Cardiac muscle cell (in vitro differentiated cells and primary cell): ENCODE measurements around the gene SVOP. TPM values are rescaled to one million over a fixed set of nuclear protein-coding genes. Genes with fewer than 3 reads are reported as not detected.

Source experiments
- DNase-seq, 2 donors: peaks; one replicate each; pipeline versions ENCODE4 v3.0.0 to v3.0.0-alpha.2; 2010 to 2017; ENCODE audit warnings: low read depth in 1 of 2, low spot score in 1 of 2
- H3K27ac ChIP-seq: fragments of 200-600 bp; sonication (generic); 2 replicates; pipeline ENCODE4 v1.5.1; 2016
- H3K27me3 ChIP-seq: fragments of 200-600 bp; sonication (generic); 2 replicates; pipeline ENCODE4 v1.6.0; 2016; ENCODE audit warnings: control low read depth
- H3K36me3 ChIP-seq: fragments of 200-600 bp; sonication (generic); 2 replicates; pipeline ENCODE4 v1.5.1; 2016; ENCODE audit warnings: control low read depth
- H3K4me1 ChIP-seq: fragments of 200-600 bp; sonication (generic); 2 replicates; pipeline ENCODE4 v1.8.1; 2017; ENCODE audit warnings: low read depth, mild to moderate bottlenecking, mixed run types
- H3K4me3 ChIP-seq: fragments of 200-600 bp; sonication (generic); 2 replicates; pipeline ENCODE4 v1.5.1; 2016; ENCODE audit warnings: mild to moderate bottlenecking
- H3K9me3 ChIP-seq: fragments of 200-600 bp; sonication (generic); 2 replicates; pipeline ENCODE4 v1.5.1; 2017; ENCODE audit warnings: low read depth, mild to moderate bottlenecking, control low read depth
- polyA plus RNA-seq: library from polyadenylated mRNA; unstranded; fragments of >200 nt; fragmentation: Nextera tagmentation; extraction: Ambion mirVana; gene quantifications from 2 replicates; pipeline ENCODE4 v1.2.1, GENCODE V29; 2016
- total RNA-seq: library from RNA; depleted of rRNA; stranded (reverse); fragments of >200 nt; gene quantifications from 2 replicates; pipeline ENCODE4 v1.2.3, GENCODE V29; 2016
- TF ChIP-seq, protein P1 (sequence below): IDR thresholded peaks from 2 replicates; pipeline ENCODE4 v1.5.1; 2012; ENCODE audit warnings: low read depth, mild to moderate bottlenecking, low read length

Gene SVOP
- total and polyA plus RNA-seq, 2 experiments from 2014 or later: not detected

- H3K4me1 ChIP-seq: no peaks in the 10 kb centered on the region
- H3K4me3 ChIP-seq: no peak overlapping the region
- no peak for DNase-seq
- H3K27me3 ChIP-seq: no peaks in the 10 kb centered on the region
- no peak overlapping the region for H3K27ac ChIP-seq
- no peaks in the 10 kb centered on the region for H3K36me3 ChIP-seq
- no peaks in the 10 kb centered on the region for H3K9me3 ChIP-seq
- TF ChIP-seq, protein P1, sequence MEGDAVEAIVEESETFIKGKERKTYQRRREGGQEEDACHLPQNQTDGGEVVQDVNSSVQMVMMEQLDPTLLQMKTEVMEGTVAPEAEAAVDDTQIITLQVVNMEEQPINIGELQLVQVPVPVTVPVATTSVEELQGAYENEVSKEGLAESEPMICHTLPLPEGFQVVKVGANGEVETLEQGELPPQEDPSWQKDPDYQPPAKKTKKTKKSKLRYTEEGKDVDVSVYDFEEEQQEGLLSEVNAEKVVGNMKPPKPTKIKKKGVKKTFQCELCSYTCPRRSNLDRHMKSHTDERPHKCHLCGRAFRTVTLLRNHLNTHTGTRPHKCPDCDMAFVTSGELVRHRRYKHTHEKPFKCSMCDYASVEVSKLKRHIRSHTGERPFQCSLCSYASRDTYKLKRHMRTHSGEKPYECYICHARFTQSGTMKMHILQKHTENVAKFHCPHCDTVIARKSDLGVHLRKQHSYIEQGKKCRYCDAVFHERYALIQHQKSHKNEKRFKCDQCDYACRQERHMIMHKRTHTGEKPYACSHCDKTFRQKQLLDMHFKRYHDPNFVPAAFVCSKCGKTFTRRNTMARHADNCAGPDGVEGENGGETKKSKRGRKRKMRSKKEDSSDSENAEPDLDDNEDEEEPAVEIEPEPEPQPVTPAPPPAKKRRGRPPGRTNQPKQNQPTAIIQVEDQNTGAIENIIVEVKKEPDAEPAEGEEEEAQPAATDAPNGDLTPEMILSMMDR: no peak
These were observed 98.0 kb downstream of the SVOP start for GRCh38 chr12:108922918-108923317.

GRCh38 chr12:108921946-108922345, 98.9 kb downstream of the SVOP start:
- DNase-seq: no peak
- no peaks in the 10 kb centered on the region for H3K9me3 ChIP-seq
- no peak overlapping the region for H3K4me3 ChIP-seq
- no peaks in the 10 kb centered on the region for H3K27me3 ChIP-seq
- TF ChIP-seq, protein P1: no peak
- no peak overlapping the region for H3K27ac ChIP-seq
- H3K4me1 ChIP-seq: no peaks in the 10 kb centered on the region
- no peaks in the 10 kb centered on the region for H3K36me3 ChIP-seq

DNA sequence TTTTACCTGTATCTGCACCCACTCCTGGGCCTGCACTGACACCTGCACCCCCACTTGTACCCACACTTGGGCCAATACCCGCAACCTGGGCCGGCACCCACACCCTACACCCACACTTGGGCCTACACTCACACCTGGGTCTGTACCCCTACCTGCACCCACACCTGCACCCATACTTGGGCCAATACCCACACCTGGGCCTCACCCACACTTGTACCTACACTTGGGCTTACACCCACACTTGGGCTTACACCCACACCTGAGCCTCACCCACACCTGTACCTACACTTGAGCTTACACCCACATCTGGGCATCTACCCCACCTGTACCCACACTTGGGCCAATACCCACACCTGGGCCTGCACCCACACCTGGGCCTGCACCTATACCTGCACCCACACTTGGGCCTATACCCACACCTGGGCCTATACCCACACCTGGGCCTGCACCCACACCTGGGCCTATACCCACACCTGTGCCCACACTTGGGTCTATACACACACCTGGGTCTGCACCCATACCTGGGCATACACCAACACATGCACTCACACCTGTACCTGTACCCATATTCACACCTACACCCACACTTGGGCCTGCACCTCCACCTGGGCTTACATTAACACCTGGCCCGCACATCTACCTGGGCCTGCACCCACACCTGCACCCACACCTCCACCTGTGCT, 101.8 kb downstream of the SVOP start:
- Histone ChIP-seq H3K36me3 (no peaks in the 10 kb centered on the region), H3K27ac (no peak overlapping the region), H3K9me3 (no peaks in the 10 kb centered on the region), H3K27me3 (no peaks in the 10 kb centered on the region), H3K4me3 (no peak overlapping the region), H3K4me1 (no peaks in the 10 kb centered on the region)
- DNase-seq: no peak
- TF ChIP-seq, protein P1: no peak

- no peaks in the 10 kb centered on the region for H3K9me3 ChIP-seq
- no peaks in the 10 kb centered on the region for H3K4me1 ChIP-seq
- no peak for DNase-seq
- no peak overlapping the region for H3K4me3 ChIP-seq
- H3K27ac ChIP-seq: no peak overlapping the region
- H3K27me3 ChIP-seq: no peaks in the 10 kb centered on the region
- TF ChIP-seq, protein P1: no peak
- no peaks in the 10 kb centered on the region for H3K36me3 ChIP-seq
These were observed 102.7 kb downstream of the SVOP start for GRCh38 chr12:108918206-108918605.

DNA sequence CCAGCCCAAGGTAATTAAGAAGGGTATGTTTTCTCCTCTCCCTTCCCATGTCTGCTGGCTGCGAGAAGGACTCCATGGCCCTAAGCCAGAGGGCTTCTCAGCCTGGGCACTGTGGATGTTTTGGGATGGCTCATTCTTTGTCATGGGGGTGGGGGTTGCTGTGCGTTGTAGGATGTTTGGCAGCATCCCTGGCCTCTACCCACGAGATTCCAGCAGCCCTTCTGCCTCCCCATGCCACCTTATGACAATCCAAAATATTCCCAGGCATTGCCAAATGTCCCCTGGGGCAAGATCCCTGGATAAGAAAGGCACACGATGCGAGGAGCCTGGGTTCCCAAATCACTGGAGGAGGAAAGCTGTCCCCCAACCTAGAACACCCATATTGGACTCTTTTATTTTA, 104.5 kb downstream of the SVOP start:
- no peak overlapping the region for H3K4me3 ChIP-seq
- H3K4me1 ChIP-seq: no peaks in the 10 kb centered on the region
- no peaks in the 10 kb centered on the region for H3K36me3 ChIP-seq
- no peak for DNase-seq
- H3K27ac ChIP-seq: no peak overlapping the region
- TF ChIP-seq, protein P1: no peak
- H3K9me3 ChIP-seq: no peaks in the 10 kb centered on the region
- no peaks in the 10 kb centered on the region for H3K27me3 ChIP-seq
